HEK293 (cell line): ENCODE measurements around the gene CHN2.

Experiments used
- KLF10 ChIP-seq: fragments of 450-650 bp; IDR thresholded peaks from 2 replicates; pipeline ENCODE4 v1.5.1; 2018; ENCODE audit warnings: missing biosample characterization, mild to moderate bottlenecking, missing genetic modification characterization
- ZBTB20 ChIP-seq: fragments of 450-650 bp; formaldehyde crosslinking; IDR thresholded peaks from 2 replicates; pipeline ENCODE4 v1.5.1; 2016; ENCODE audit warnings: missing biosample characterization, missing genetic modification characterization
- ZFP3 ChIP-seq: fragments of 450-650 bp; formaldehyde crosslinking; IDR thresholded peaks from 2 replicates; pipeline ENCODE4 v1.5.1; 2016; ENCODE audit warnings: low read depth, missing biosample characterization, missing genetic modification characterization
- ZNF24 ChIP-seq: fragments of 450-650 bp; formaldehyde crosslinking; IDR thresholded peaks from 2 replicates; pipeline ENCODE4 v1.5.1; 2016; ENCODE audit warnings: missing biosample characterization, missing genetic modification characterization
- ZNF747 ChIP-seq: fragments of 450-650 bp; formaldehyde crosslinking; IDR thresholded peaks from 2 replicates; pipeline ENCODE4 v1.5.1; 2016; ENCODE audit warnings: missing biosample characterization, missing genetic modification characterization
- ZNF843 ChIP-seq: fragments of 450-650 bp; formaldehyde crosslinking; IDR thresholded peaks from 2 replicates; pipeline ENCODE4 v1.5.1; 2016; ENCODE audit warnings: missing biosample characterization, missing genetic modification characterization
- TF ChIP-seq, protein P1 (sequence below): fragments of 450-650 bp; formaldehyde crosslinking; conservative IDR thresholded peaks from 2 replicates; pipeline ENCODE4 v1.5.1; 2016; ENCODE audit warnings: low read depth, missing biosample characterization, missing genetic modification characterization
- TF ChIP-seq, protein P2 (sequence below): fragments of 450-650 bp; formaldehyde crosslinking; IDR thresholded peaks from 2 replicates; pipeline ENCODE4 v1.5.1; 2016; ENCODE audit warnings: missing biosample characterization, missing genetic modification characterization
- TF ChIP-seq, protein P3 (sequence below): fragments of 450-650 bp; formaldehyde crosslinking; IDR thresholded peaks from 2 replicates; pipeline ENCODE4 v1.5.1; 2016; ENCODE audit warnings: missing biosample characterization, missing genetic modification characterization
- TF ChIP-seq, protein P4 (sequence below): sonication (generic); formaldehyde crosslinking; IDR thresholded peaks from 2 replicates; pipeline ENCODE4 v1.8.1; 2022; ENCODE audit warnings: mild to moderate bottlenecking, moderate library complexity, missing genetic modification reagents
- TF ChIP-seq, protein P5 (sequence below): fragments of 450-650 bp; formaldehyde crosslinking; IDR thresholded peaks from 2 replicates; pipeline ENCODE4 v1.5.1; 2017; ENCODE audit warnings: missing biosample characterization, missing genetic modification characterization

DNA sequence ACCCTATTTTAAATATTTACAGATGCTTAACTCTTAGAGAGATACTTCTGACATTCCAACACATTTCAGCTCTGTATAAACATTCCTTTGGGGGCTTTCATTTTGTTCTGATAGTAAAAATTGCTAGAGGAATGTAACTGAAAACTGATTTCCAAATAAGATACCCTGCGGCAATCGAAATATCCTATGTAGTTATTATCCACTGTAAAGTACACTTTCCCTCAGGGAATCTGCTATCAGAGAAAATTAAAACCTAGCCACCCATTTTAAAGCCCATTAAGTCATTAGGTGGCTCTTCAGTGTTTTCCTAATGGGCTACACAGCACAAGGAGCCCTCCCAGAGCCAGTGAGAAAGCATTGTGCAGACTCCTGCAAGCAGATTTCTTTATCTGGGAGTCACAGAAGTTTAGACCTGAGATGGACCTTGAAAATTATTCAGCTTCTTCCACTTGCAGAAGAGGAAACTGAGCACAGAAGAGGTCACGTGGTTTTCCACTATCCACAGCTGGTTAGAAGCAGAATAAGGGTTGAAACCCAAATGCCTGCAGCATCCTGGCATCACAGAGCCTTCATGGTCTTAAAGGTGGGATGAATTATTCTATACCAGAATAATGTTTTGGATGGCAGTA, 35.7 kb upstream of the CHN2 start:
- TF ChIP-seq ZNF24 (tag by site-specific recombination), result no peak
- TF ChIP-seq, protein P1, sequence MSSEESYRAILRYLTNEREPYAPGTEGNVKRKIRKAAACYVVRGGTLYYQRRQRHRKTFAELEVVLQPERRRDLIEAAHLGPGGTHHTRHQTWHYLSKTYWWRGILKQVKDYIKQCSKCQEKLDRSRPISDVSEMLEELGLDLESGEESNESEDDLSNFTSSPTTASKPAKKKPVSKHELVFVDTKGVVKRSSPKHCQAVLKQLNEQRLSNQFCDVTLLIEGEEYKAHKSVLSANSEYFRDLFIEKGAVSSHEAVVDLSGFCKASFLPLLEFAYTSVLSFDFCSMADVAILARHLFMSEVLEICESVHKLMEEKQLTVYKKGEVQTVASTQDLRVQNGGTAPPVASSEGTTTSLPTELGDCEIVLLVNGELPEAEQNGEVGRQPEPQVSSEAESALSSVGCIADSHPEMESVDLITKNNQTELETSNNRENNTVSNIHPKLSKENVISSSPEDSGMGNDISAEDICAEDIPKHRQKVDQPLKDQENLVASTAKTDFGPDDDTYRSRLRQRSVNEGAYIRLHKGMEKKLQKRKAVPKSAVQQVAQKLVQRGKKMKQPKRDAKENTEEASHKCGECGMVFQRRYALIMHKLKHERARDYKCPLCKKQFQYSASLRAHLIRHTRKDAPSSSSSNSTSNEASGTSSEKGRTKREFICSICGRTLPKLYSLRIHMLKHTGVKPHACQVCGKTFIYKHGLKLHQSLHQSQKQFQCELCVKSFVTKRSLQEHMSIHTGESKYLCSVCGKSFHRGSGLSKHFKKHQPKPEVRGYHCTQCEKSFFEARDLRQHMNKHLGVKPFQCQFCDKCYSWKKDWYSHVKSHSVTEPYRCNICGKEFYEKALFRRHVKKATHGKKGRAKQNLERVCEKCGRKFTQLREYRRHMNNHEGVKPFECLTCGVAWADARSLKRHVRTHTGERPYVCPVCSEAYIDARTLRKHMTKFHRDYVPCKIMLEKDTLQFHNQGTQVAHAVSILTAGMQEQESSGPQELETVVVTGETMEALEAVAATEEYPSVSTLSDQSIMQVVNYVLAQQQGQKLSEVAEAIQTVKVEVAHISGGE (tag by site-specific recombination), result no peak
- TF ChIP-seq, protein P2, sequence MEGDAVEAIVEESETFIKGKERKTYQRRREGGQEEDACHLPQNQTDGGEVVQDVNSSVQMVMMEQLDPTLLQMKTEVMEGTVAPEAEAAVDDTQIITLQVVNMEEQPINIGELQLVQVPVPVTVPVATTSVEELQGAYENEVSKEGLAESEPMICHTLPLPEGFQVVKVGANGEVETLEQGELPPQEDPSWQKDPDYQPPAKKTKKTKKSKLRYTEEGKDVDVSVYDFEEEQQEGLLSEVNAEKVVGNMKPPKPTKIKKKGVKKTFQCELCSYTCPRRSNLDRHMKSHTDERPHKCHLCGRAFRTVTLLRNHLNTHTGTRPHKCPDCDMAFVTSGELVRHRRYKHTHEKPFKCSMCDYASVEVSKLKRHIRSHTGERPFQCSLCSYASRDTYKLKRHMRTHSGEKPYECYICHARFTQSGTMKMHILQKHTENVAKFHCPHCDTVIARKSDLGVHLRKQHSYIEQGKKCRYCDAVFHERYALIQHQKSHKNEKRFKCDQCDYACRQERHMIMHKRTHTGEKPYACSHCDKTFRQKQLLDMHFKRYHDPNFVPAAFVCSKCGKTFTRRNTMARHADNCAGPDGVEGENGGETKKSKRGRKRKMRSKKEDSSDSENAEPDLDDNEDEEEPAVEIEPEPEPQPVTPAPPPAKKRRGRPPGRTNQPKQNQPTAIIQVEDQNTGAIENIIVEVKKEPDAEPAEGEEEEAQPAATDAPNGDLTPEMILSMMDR (tag by site-specific recombination), result no peak
- no peak for TF ChIP-seq ZFP3 (tag by site-specific recombination)
- TF ChIP-seq, protein P3, sequence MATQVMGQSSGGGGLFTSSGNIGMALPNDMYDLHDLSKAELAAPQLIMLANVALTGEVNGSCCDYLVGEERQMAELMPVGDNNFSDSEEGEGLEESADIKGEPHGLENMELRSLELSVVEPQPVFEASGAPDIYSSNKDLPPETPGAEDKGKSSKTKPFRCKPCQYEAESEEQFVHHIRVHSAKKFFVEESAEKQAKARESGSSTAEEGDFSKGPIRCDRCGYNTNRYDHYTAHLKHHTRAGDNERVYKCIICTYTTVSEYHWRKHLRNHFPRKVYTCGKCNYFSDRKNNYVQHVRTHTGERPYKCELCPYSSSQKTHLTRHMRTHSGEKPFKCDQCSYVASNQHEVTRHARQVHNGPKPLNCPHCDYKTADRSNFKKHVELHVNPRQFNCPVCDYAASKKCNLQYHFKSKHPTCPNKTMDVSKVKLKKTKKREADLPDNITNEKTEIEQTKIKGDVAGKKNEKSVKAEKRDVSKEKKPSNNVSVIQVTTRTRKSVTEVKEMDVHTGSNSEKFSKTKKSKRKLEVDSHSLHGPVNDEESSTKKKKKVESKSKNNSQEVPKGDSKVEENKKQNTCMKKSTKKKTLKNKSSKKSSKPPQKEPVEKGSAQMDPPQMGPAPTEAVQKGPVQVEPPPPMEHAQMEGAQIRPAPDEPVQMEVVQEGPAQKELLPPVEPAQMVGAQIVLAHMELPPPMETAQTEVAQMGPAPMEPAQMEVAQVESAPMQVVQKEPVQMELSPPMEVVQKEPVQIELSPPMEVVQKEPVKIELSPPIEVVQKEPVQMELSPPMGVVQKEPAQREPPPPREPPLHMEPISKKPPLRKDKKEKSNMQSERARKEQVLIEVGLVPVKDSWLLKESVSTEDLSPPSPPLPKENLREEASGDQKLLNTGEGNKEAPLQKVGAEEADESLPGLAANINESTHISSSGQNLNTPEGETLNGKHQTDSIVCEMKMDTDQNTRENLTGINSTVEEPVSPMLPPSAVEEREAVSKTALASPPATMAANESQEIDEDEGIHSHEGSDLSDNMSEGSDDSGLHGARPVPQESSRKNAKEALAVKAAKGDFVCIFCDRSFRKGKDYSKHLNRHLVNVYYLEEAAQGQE (tag by site-specific recombination), result no peak
- TF ChIP-seq, protein P4, sequence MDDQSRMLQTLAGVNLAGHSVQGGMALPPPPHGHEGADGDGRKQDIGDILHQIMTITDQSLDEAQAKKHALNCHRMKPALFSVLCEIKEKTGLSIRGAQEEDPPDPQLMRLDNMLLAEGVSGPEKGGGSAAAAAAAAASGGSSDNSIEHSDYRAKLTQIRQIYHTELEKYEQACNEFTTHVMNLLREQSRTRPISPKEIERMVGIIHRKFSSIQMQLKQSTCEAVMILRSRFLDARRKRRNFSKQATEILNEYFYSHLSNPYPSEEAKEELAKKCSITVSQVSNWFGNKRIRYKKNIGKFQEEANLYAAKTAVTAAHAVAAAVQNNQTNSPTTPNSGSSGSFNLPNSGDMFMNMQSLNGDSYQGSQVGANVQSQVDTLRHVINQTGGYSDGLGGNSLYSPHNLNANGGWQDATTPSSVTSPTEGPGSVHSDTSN (CRISPR knock-in tag), result no peak
- TF ChIP-seq ZBTB20 (tag by site-specific recombination), result no peak
- TF ChIP-seq KLF10 (tag by site-specific recombination), result no peak
- no peak for TF ChIP-seq ZNF747 (tag by site-specific recombination)
- TF ChIP-seq ZNF843 (tag by site-specific recombination), result no peak
- TF ChIP-seq, protein P5, sequence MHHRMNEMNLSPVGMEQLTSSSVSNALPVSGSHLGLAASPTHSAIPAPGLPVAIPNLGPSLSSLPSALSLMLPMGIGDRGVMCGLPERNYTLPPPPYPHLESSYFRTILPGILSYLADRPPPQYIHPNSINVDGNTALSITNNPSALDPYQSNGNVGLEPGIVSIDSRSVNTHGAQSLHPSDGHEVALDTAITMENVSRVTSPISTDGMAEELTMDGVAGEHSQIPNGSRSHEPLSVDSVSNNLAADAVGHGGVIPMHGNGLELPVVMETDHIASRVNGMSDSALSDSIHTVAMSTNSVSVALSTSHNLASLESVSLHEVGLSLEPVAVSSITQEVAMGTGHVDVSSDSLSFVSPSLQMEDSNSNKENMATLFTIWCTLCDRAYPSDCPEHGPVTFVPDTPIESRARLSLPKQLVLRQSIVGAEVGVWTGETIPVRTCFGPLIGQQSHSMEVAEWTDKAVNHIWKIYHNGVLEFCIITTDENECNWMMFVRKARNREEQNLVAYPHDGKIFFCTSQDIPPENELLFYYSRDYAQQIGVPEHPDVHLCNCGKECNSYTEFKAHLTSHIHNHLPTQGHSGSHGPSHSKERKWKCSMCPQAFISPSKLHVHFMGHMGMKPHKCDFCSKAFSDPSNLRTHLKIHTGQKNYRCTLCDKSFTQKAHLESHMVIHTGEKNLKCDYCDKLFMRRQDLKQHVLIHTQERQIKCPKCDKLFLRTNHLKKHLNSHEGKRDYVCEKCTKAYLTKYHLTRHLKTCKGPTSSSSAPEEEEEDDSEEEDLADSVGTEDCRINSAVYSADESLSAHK, result no peak
